Activated T-cell treated with anti-CD3 and anti-CD28 coated beads, Interleukin-2, amount 50 U/mL, for 1 hour (primary cell): Measurements from ENCODE around the gene MACROD2.

Experiments used
- DNase-seq: peaks from one replicate; pipeline ENCODE4 v3.0.0-alpha.2; 2020

MACROD2 gene

GRCh38 chr20:15674253-15675060 lies 1679.1 kb downstream of the MACROD2 start:
- DNase-seq = no peak

- no peak for DNase-seq
Observed at GRCh38 chr20:15675061-15675514, 1679.8 kb downstream of the MACROD2 start.

DNA sequence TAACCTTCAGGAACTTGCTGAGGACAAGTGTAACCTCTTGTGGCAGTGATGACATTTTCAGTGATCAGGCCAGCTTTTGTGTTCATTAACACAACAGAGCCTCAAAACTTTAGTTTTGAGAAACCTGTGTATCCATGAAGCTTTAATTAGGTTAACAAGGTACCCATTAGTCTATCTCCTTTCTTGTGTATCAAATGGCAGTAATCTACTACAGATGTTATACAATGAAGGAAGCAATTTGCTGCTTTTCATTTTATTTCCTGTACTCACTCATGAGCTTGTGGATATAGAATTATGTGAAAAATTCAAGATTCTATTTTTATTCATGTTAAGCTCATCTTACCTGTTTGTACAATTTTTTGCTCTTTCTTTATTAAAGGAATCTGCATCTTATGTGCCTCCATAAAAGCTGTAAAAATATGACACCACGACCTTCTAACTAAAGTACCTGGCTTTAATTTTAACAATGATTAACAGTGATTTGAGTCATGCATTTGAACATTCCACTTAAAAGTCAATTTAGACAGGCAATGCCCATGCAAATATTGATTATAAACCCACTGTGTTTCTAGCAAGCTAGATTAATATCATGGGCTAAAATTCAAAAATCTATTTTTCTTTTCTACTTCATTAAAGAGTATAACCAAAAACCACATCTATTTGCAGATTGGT lies 1680.6 kb downstream of the MACROD2 start:
- DNase-seq = no peak

DNA sequence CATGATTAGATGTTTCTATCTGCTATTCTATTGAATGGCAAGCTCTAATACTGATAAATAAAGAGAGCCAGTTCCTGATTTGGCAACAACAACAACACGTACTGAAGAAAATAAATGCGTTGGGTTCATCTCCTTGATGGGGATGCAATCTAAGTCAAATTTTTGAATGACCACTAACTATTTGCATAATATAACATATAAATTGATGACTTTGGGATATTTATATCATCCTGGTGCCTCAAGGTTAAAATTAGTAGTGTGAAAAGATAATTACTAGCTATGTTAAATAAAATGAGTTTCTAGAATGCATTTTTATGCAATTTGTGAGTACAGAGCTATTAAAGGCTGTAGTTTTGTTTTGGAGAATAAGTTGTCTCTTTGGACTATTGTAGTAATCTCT lies 1681.5 kb downstream of the MACROD2 start:
- no peak for DNase-seq

- DNase-seq = no peak
Observed at GRCh38 chr20:15682690-15683089, 1687.4 kb downstream of the MACROD2 start.

- DNase-seq = no peak
Observed at GRCh38 chr20:15692570-15692969, 1697.3 kb downstream of the MACROD2 start.

DNA sequence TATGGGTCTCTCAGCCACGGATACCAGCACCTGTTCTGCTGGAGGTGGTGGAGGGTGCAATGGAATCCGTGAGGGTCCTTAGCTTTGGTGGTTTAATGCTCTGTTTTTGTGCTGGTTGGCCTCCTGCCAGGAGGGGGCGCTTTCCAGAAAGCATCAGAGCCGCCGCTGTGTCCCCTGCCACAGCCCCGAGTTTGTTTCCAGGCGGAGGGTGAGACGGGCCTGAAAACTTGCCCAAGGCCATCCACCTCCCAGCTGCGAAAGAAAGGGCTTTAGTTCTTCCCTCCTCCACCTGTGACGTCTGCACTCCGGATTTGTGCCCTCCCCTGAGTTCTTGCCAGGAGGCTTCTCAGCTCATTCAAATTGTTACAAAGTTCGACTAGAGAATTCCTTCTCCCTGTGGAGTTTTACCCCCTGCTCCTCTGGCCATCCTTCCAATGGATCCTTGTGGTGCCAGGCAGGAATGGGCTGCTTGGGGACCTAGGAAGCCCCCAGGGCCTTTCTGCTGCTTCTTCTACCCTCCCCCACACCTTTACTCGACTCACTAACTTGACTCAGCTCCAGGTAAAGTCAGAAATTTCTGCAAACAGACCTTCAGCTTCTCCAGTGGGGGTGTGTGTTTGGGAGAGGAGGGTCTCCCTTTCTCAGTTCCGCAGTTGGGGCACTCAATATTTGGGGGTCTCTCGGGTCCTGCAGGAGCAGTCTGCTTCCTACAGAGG lies 1704.3 kb downstream of the MACROD2 start:
- DNase-seq = no peak

DNA sequence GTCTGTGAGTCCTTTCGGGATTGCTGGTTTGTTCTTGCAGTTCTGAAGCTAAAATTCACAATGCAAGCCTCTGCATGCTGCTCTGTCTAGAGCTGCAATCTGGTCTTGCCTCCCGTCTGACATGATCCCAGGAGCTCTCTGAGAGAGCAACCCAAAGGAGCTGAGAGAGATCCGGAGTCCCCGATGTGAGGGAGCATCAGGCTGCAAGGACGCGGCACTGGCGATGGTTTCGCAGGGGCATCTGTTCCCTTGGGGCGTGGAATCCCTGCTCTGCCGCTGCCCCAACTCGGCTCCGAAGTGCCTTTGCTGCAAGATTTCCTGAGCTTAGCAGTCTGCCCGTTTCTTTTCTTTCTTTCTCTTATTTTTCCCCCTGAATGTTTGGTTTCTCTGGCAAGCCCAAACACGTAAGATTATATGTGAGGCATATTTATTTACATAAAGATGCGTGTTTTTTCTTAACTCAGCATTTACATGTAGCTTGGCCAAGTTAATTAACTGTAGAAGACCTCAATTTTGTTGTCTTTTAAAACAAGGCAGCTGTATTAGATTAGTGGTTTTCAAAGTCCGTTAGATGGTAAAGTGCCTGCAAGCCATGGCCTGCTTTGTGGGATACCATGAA lies 1704.9 kb downstream of the MACROD2 start:
- DNase-seq = no peak

DNA sequence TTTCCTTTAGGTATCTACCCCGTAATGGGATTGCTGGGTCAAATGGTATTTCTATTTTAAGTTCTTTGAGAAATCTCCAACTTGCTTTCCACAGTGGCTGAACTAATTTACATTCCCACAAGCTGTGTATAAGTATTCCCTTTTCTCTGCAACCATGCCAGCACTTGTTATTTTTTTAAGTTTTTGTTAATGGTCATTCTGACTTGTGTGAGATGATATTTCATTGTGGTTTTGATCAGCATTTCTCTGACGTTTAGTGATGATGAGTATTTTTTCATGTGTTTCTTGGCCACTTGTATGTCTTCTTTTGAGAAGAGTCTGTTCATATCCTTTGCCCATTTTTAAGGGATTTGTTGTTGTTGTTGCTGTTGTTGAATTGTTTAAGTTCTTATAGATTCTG lies 1706.8 kb downstream of the MACROD2 start:
- DNase-seq = no peak

GRCh38 chr20:15703171-15703911 lies 1708.0 kb downstream of the MACROD2 start:
- no peak for DNase-seq

- DNase-seq = no peak
Observed at GRCh38 chr20:15705975-15706374, 1710.7 kb downstream of the MACROD2 start.

- DNase-seq = no peak
Observed at GRCh38 chr20:15706719-15707118, 1711.4 kb downstream of the MACROD2 start.

DNA sequence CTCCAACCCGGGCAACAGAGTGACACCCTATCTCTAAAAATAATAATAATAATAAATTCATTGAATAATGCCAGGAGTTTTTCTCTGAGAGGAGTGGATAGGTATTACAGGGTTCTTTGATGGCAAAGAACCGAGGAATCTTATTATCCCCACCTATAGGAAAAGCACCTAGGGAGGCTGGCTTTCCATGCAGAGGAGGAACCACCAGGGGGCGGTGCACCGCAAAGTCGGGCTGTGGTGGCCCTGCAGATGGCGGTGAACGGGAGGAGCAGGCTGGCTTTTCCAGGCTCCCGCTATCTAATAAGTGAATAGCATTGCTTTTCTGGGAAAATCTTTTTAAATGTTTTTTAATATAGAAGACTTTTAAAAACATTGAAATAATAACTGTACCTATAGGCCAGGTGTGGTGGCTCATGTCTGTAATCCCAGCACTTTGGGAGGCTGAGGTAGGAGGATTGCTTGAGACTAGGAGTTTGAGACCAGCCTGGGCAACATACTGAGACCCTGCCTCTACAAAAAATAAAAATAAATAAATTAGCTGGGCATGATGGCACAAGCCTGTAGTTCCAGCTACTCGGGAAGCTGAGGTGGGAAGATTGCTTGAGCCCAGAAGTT lies 1713.8 kb downstream of the MACROD2 start:
- DNase-seq = peak; percentile 18

DNA sequence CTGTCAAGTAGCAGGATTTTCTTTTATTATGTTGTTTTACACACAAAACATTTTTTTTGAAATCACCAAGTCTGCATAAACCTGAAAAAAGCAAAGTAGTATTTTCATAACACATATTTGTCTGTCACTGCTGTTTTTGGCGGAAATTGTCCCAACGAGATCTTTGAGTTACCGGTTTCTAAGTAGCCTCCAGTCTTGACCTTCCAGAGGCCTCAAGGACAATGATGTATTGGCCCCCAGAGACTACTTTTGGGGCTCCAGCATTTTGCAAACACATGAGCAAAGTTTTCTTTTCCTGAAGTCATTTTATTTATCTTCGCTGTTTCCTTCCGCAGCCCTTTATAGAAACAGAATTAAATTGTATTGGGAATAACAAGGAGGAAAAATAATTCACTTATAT lies 1715.3 kb downstream of the MACROD2 start:
- DNase-seq = no peak

DNA sequence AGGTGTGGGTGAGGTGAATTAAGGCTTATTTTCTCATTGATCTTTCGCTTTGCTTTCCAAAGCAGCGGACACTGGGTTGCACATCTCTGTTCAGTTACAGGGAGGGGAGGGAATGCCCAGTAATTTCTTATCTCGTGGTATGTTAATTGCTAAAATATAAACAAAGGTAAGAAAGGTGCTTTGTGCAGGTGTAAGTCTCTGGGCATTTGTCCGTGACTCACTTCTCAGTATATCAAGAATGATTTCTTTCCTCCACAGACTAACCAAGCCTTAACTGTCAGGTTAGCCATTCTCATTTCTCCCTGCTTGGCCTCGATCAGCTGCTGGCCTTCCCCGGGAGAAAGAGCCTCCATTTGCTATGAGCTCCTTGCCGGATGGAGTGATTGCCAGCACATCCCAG lies 1715.9 kb downstream of the MACROD2 start:
- DNase-seq = no peak

DNA sequence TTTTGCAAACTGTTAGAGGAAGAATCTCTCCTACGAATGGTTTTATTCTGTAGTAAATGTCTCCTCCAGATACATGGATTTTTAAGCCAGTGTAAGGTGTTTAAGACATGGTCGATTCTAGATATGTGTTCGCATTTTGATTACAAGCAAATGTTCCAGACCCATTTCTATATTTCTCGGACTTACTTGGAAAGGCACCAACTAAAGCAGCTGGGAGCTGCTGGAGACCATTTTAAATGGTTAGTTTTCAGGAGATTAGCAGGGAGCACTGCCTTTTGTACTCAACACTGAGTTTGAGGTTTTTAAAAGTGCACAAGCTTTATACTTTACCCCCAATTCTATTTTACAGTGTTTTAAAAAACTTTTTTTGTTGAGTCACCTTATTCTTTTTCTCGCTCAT lies 1720.9 kb downstream of the MACROD2 start:
- no peak for DNase-seq

- DNase-seq = no peak
Observed at GRCh38 chr20:15726416-15726815, 1731.1 kb downstream of the MACROD2 start.

- DNase-seq = no peak
Observed at GRCh38 chr20:15734052-15734451, 1738.7 kb downstream of the MACROD2 start.

- DNase-seq = no peak
Observed at GRCh38 chr20:15739035-15739434, 1743.7 kb downstream of the MACROD2 start.

DNA sequence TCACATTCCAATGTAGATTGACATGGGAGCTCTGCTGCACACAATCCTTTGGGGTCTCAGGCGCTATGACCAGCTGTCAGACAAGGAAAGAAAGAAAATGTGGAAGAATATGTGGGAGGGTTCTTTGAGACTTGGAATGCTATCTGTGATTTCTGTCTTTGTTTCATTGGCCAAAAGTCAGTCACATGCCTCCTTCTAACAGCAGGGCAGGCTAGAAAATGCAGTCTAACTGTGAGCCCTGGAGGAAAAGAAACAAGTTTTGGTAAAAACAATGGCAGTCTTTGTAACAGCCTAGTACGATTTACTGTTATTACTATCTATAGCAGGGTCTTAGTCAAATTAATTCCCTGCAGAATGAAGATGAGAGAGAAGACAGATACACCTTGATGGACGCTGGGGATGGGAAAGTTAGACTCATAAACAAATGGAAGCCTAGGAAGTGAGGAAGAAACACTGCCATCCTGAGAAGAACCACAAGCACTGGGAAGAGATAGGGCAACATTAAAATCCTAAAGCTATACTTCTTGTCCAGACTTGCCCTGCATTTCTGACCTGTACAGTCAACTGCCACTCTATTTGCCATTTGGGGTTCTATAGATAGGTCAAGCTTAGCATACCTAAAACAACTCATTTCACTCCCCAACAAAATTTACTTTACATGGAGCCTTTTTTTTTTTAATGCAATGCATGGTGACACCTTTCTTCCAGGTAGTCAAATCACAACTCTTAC lies 1744.9 kb downstream of the MACROD2 start:
- no peak for DNase-seq

GRCh38 chr20:15742087-15742486 lies 1746.8 kb downstream of the MACROD2 start:
- DNase-seq = no peak
